Ovary (tissue), 9 donors: ENCODE data around the gene SUV39H1. TPM values are rescaled to one million over a fixed set of nuclear protein-coding genes. Genes with fewer than 3 reads are reported as not detected.

Experiments used
- DNase-seq, 5 donors: peaks; one replicate each; pipeline ENCODE4 v3.0.0-alpha.2; 2019 to 2020
- H3K27ac ChIP-seq, 2 donors: fragments of 200-600 bp; one replicate each; pipeline versions ENCODE4 v1.5.1 to v1.8.0; 2019 to 2022
- H3K27me3 ChIP-seq: fragments of 200-600 bp; one replicate; pipeline ENCODE4 v1.8.0; 2022
- H3K36me3 ChIP-seq: fragments of 200-600 bp; sonication (generic); one replicate; pipeline ENCODE4 v1.5.1; 2019
- H3K4me1 ChIP-seq: one replicate; pipeline ENCODE4 v1.8.1; 2013; ENCODE audit warnings: mild to moderate bottlenecking, moderate library complexity; ENCODE audit not compliant: insufficient read depth
- H3K4me3 ChIP-seq: fragments of 200-600 bp; sonication (generic); one replicate; pipeline ENCODE4 v1.5.1; 2017
- H3K9me3 ChIP-seq, 2 donors: fragments of 200-600 bp in 1 of 2; sonication (generic) in 1 of 2; one replicate each; pipeline versions ENCODE4 v1.5.1 to v1.8.1; 2013 to 2019; ENCODE audit warnings: mild to moderate bottlenecking in 1 of 2, moderate library complexity in 1 of 2
- EP300 ChIP-seq: sonication (generic); formaldehyde crosslinking; IDR thresholded peaks from one replicate; pipeline ENCODE4 v1.6.1; 2017; ENCODE audit warnings: antibody characterized with exemption
- POLR2A ChIP-seq: fragments of 450-650 bp; IDR thresholded peaks from one replicate; pipeline ENCODE4 v1.6.1; 2017; ENCODE audit warnings: antibody characterized with exemption, mild to moderate bottlenecking, moderate library complexity
- WGBS, 3 donors: extraction: QIAGEN DNeasy Blood & Tissue Kit in 1 of 3; methylation state at CpG; one replicate each; pipeline versions ENCODE4 v1.1.5 to v1.1.7; 2013 to 2017; 5-methylcytosine and 5-hydroxymethylcytosine counted together
- intact Hi-C, 4 donors: fragments of 100-400 bp; cut with DNase I; formaldehyde crosslinking; loops; one replicate each; pipeline versions ENCODE4 v1.11.0 to v1.15.1; 2022 to 2023
- polyA plus RNA-seq, 2 donors: library from polyadenylated mRNA; stranded (reverse); fragments of 200-250 nt in 1 of 2; fragments of 350-450 nt in 1 of 2; fragmentation: Illumina TruSeq in 1 of 2; extraction: RNeasy Lipid Tissue Mini Kit (QIAGEN cat#74804) in 1 of 2; gene quantifications; one replicate each; pipeline ENCODE4 v1.2.3, GENCODE V29; 2013 to 2014
- total RNA-seq, 7 donors: library from RNA; depleted of rRNA in 2 of 7; stranded (reverse); fragments of >200 nt in 2 of 7; fragmentation: NEBNext Ultra II Directional in 3 of 7; extraction: Animal tissue kit (Norgen Biotek cat#: 25700) in 3 of 7; gene quantifications; one replicate each; pipeline versions ENCODE4 v1.1.0 to v1.2.4, GENCODE V29; 2016 to 2023
- TF ChIP-seq, protein P1 (sequence below), 3 donors: fragments of 450-650 bp in 2 of 3; fragments of 200-600 bp in 1 of 3; IDR thresholded peaks; one replicate each; pipeline versions ENCODE4 v1.5.1 to v1.8.0; 2016 to 2022; ENCODE audit warnings: antibody characterized with exemption in 3 of 3, mild to moderate bottlenecking in 1 of 3
- donor health status: DM: no; HTN: no; CAD: no; lungs with moderate emphysema.
- donor health status: DM: no; HTN: no; CAD: no.
- donor health status: Bipolar disorder and iron deficiency.
- donor health status: DM: yes; HTN: yes; CAD: no.
- donor health status: DM: no; HTN: no; CAD: no.
- donor health status: DM: yes; HTN: yes; CAD: no.

SUV39H1 gene
- total and polyA plus RNA-seq, 9 donors, result 3.2 to 7.7 (median 5.2) TPM

- DNase-seq, result peak; percentile 87 to 92 (median 89)
- no peaks in the 10 kb centered on the region for H3K4me1 ChIP-seq
- H3K27ac ChIP-seq, result peak overlapping the region; percentile 88
- peak overlapping the region; percentile 46 for H3K4me3 ChIP-seq
- WGBS, 3 donors, result 34 to 41% (median 34%) methylated on average over 45 to 48 of the region's 48 CpGs
- no peaks in the 10 kb centered on the region for H3K9me3 ChIP-seq
- TF ChIP-seq, protein P1, sequence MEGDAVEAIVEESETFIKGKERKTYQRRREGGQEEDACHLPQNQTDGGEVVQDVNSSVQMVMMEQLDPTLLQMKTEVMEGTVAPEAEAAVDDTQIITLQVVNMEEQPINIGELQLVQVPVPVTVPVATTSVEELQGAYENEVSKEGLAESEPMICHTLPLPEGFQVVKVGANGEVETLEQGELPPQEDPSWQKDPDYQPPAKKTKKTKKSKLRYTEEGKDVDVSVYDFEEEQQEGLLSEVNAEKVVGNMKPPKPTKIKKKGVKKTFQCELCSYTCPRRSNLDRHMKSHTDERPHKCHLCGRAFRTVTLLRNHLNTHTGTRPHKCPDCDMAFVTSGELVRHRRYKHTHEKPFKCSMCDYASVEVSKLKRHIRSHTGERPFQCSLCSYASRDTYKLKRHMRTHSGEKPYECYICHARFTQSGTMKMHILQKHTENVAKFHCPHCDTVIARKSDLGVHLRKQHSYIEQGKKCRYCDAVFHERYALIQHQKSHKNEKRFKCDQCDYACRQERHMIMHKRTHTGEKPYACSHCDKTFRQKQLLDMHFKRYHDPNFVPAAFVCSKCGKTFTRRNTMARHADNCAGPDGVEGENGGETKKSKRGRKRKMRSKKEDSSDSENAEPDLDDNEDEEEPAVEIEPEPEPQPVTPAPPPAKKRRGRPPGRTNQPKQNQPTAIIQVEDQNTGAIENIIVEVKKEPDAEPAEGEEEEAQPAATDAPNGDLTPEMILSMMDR (IDR thresholded peaks at IDR 0.05), result no peak
- TF ChIP-seq POLR2A, result peak; percentile 53
- TF ChIP-seq EP300, result no peak
- intact Hi-C loops, result no loop called here
- no peaks in the 10 kb centered on the region for H3K36me3 ChIP-seq
- no peaks in the 10 kb centered on the region for H3K27me3 ChIP-seq
Observed at GRCh38 chrX:48737213-48737938, 40.8 kb downstream of the SUV39H1 start.

- 43 to 53% (median 47%) methylated on average over 7 of the region's 7 CpGs for WGBS, 3 donors
- no peak for DNase-seq
- Histone ChIP-seq H3K27me3 (no peaks in the 10 kb centered on the region), H3K27ac (peak overlapping the region in 1 of 2 donors; percentile 88), H3K9me3 (no peaks in the 10 kb centered on the region), H3K36me3 (no peaks in the 10 kb centered on the region), H3K4me1 (no peaks in the 10 kb centered on the region), H3K4me3 (peak overlapping the region; percentile 46)
- intact Hi-C loops, result no loop called here
- no peak for TF ChIP-seq EP300
- TF ChIP-seq, protein P1 (IDR thresholded peaks at IDR 0.05), result no peak
- TF ChIP-seq POLR2A, result no peak
Observed at GRCh38 chrX:48737940-48738339, 41.4 kb downstream of the SUV39H1 start.

GRCh38 chrX:48741834-48742233, 45.3 kb downstream of the SUV39H1 start:
- Histone ChIP-seq H3K27ac (no peak overlapping the region), H3K4me3 (no peak overlapping the region), H3K36me3 (no peaks in the 10 kb centered on the region), H3K9me3 (no peaks in the 10 kb centered on the region), H3K27me3 (no peaks in the 10 kb centered on the region), H3K4me1 (no peaks in the 10 kb centered on the region)
- WGBS, 3 donors, result 92 to 93% (median 93%) methylated on average over 8 of the region's 8 CpGs
- no peak for DNase-seq
- TF ChIP-seq, protein P1 (IDR thresholded peaks at IDR 0.05), result no peak
- TF ChIP-seq EP300 (no peak), POLR2A (no peak)
- intact Hi-C loops, result no loop called here

GRCh38 chrX:48745222-48745621, 48.7 kb downstream of the SUV39H1 start:
- Histone ChIP-seq H3K27ac (no peak overlapping the region), H3K36me3 (no peaks in the 10 kb centered on the region), H3K4me1 (no peaks in the 10 kb centered on the region), H3K27me3 (no peaks in the 10 kb centered on the region), H3K9me3 (no peaks in the 10 kb centered on the region), H3K4me3 (no peak overlapping the region)
- no peak for DNase-seq
- intact Hi-C loops, result no loop called here
- TF ChIP-seq EP300 (no peak), POLR2A (no peak)
- TF ChIP-seq, protein P1 (IDR thresholded peaks at IDR 0.05), result no peak
- WGBS, 3 donors, result 77 to 80% (median 78%) methylated on average over 4 of the region's 4 CpGs
